ENCODE data around the gene ITGA5. TPM values are rescaled to one million over a fixed set of nuclear protein-coding genes. Genes with fewer than 3 reads are reported as not detected.

Gene ITGA5
- total and polyA plus RNA-seq, 2 of the 13 experiments (the other 11 are each of a cell fraction or from before 2014, with no cell fraction given): 0.20 to 0.40 TPM

DNA sequence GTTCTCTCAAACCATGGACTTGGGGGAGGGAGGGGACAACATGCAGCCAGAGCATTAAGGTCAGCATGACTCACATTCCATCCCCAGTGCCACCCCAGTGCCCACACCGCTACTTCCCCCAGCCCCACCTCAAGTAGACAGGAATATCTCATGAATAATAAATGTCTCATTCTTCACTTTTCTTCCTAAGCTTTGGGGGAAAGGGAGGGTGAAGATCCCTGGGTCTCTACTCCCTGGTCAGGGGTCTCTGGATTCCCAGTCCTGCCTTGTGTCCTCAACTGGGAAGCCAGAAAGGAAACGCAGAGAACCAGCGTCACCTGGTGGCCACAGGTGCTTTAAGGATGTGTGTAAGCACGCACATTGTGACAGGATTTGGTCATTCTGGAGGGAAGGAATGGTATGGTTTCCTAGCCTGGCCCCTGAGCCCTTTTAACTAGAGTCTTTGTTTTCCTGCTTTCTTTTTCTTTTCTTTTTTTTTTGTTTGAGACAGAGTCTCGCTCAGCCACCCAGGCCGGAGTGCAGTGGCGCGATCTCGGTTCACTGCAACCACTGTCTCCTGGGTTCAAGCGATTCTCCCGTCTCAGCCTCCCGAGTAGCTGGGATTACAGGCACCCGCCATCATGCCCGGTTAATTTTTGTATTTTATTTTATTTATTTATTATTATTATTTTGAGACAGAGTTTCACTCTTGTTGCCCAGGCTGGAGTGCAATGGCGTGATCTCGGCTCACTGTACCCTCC, 58.2 kb downstream of the ITGA5 start (continued):
- TF ChIP-seq, protein P1, sequence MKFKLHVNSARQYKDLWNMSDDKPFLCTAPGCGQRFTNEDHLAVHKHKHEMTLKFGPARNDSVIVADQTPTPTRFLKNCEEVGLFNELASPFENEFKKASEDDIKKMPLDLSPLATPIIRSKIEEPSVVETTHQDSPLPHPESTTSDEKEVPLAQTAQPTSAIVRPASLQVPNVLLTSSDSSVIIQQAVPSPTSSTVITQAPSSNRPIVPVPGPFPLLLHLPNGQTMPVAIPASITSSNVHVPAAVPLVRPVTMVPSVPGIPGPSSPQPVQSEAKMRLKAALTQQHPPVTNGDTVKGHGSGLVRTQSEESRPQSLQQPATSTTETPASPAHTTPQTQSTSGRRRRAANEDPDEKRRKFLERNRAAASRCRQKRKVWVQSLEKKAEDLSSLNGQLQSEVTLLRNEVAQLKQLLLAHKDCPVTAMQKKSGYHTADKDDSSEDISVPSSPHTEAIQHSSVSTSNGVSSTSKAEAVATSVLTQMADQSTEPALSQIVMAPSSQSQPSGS (CRISPR knock-in tag; IDR thresholded peaks at IDR 0.05): no peak
- TF ChIP-seq ATAD3A (CRISPR knock-in tag; IDR thresholded peaks at IDR 0.05) (no peak), ZFP41 (CRISPR knock-in tag; IDR thresholded peaks at IDR 0.05; ENCODE audit: borderline replicate concordance) (no peak), TSC22D2 (CRISPR knock-in tag; IDR thresholded peaks at IDR 0.05; ENCODE audit: borderline replicate concordance) (no peak), IRX3 (CRISPR knock-in tag; IDR thresholded peaks at IDR 0.05; ENCODE audit: borderline replicate concordance, low read depth) (no peak), MIXL1 (CRISPR knock-in tag; IDR thresholded peaks at IDR 0.05) (no peak), NRL (CRISPR knock-in tag; IDR thresholded peaks at IDR 0.05; ENCODE audit: borderline replicate concordance) (no peak), ZNF605 (CRISPR knock-in tag; IDR thresholded peaks at IDR 0.05) (0 out of 2 replicates have a peak, but pooled peaks have one; percentile 26), ZMYM2 (CRISPR knock-in tag; IDR thresholded peaks at IDR 0.05) (no peak), ZNF672 (CRISPR knock-in tag; IDR thresholded peaks at IDR 0.05) (no peak), ZNF501 (CRISPR knock-in tag; IDR thresholded peaks at IDR 0.05) (peak; percentile 73; the same call in 1 of the 2 replicates), SP2 (CRISPR knock-in tag; IDR thresholded peaks at IDR 0.05) (no peak)
- TF ChIP-seq, protein P2, sequence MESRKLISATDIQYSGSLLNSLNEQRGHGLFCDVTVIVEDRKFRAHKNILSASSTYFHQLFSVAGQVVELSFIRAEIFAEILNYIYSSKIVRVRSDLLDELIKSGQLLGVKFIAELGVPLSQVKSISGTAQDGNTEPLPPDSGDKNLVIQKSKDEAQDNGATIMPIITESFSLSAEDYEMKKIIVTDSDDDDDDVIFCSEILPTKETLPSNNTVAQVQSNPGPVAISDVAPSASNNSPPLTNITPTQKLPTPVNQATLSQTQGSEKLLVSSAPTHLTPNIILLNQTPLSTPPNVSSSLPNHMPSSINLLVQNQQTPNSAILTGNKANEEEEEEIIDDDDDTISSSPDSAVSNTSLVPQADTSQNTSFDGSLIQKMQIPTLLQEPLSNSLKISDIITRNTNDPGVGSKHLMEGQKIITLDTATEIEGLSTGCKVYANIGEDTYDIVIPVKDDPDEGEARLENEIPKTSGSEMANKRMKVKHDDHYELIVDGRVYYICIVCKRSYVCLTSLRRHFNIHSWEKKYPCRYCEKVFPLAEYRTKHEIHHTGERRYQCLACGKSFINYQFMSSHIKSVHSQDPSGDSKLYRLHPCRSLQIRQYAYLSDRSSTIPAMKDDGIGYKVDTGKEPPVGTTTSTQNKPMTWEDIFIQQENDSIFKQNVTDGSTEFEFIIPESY (CRISPR knock-in tag; IDR thresholded peaks at IDR 0.05): 0 out of 2 replicates have a peak, but pooled peaks have one; percentile 62
- TF ChIP-seq, protein P3, sequence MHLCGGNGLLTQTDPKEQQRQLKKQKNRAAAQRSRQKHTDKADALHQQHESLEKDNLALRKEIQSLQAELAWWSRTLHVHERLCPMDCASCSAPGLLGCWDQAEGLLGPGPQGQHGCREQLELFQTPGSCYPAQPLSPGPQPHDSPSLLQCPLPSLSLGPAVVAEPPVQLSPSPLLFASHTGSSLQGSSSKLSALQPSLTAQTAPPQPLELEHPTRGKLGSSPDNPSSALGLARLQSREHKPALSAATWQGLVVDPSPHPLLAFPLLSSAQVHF (CRISPR knock-in tag; IDR thresholded peaks at IDR 0.05): no peak
- TF ChIP-seq, protein P4, sequence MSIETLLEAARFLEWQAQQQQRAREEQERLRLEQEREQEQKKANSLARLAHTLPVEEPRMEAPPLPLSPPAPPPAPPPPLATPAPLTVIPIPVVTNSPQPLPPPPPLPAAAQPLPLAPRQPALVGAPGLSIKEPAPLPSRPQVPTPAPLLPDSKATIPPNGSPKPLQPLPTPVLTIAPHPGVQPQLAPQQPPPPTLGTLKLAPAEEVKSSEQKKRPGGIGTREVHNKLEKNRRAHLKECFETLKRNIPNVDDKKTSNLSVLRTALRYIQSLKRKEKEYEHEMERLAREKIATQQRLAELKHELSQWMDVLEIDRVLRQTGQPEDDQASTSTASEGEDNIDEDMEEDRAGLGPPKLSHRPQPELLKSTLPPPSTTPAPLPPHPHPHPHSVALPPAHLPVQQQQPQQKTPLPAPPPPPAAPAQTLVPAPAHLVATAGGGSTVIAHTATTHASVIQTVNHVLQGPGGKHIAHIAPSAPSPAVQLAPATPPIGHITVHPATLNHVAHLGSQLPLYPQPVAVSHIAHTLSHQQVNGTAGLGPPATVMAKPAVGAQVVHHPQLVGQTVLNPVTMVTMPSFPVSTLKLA (IDR thresholded peaks at IDR 0.05): no peak
- TF ChIP-seq, protein P5, sequence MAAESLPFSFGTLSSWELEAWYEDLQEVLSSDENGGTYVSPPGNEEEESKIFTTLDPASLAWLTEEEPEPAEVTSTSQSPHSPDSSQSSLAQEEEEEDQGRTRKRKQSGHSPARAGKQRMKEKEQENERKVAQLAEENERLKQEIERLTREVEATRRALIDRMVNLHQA (CRISPR knock-in tag; IDR thresholded peaks at IDR 0.05): no peak
- TF ChIP-seq, protein P6, sequence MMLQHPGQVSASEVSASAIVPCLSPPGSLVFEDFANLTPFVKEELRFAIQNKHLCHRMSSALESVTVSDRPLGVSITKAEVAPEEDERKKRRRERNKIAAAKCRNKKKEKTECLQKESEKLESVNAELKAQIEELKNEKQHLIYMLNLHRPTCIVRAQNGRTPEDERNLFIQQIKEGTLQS (CRISPR knock-in tag; IDR thresholded peaks at IDR 0.05): no peak
- TF ChIP-seq, protein P7, sequence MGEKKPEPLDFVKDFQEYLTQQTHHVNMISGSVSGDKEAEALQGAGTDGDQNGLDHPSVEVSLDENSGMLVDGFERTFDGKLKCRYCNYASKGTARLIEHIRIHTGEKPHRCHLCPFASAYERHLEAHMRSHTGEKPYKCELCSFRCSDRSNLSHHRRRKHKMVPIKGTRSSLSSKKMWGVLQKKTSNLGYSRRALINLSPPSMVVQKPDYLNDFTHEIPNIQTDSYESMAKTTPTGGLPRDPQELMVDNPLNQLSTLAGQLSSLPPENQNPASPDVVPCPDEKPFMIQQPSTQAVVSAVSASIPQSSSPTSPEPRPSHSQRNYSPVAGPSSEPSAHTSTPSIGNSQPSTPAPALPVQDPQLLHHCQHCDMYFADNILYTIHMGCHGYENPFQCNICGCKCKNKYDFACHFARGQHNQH (CRISPR knock-in tag; IDR thresholded peaks at IDR 0.05): peak; percentile 22; the same call in 1 of the 2 replicates
- TF ChIP-seq, protein P8, sequence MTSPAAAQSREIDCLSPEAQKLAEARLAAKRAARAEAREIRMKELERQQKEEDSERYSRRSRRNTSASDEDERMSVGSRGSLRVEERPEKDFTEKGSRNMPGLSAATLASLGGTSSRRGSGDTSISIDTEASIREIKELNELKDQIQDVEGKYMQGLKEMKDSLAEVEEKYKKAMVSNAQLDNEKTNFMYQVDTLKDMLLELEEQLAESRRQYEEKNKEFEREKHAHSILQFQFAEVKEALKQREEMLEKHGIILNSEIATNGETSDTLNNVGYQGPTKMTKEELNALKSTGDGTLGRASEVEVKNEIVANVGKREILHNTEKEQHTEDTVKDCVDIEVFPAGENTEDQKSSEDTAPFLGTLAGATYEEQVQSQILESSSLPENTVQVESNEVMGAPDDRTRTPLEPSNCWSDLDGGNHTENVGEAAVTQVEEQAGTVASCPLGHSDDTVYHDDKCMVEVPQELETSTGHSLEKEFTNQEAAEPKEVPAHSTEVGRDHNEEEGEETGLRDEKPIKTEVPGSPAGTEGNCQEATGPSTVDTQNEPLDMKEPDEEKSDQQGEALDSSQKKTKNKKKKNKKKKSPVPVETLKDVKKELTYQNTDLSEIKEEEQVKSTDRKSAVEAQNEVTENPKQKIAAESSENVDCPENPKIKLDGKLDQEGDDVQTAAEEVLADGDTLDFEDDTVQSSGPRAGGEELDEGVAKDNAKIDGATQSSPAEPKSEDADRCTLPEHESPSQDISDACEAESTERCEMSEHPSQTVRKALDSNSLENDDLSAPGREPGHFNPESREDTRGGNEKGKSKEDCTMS (CRISPR knock-in tag; conservative IDR thresholded peaks at IDR 0.05): no peak
